IPS DF 4.7 (cell line): Measurements from ENCODE around the gene POTEJ.
"Not testable (repeated sequence)": the region's sequence is repeated elsewhere in the genome, so short reads cannot be mapped to it uniquely, and the experiment has no call there.

Experiments used
- DNase-seq: peaks from one replicate; pipeline ENCODE4 v3.0.0-alpha.2; 2013; ENCODE audit warnings: low spot score; ENCODE audit errors: extremely low read depth

Gene POTEJ

GRCh38 chr2:130611140-130611539, at the start of gene POTEJ:
POTEJ (plus strand) TSS chr2:130611440; CDS start chr2:130611533, 93 bp downstream.
- not testable (repeated sequence) for DNase-seq

DNA sequence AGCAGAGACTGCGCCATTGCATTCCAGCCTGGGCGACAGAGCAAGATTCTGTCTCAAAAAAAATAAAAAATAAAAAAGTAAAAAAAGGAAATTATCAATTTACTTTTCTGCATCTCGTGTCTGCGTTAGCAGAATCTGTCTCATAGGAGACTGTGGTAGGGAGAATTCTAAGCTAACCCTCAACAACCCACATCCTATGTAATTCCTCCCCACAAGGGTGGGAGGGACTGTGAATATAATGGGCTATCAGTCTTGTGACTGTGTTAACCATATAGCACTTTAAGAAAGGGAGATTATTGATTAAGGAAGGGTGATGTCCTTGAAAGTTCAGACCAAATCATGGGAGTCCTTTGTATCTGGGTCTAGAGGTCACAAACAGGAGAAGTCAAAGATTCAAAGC, 45.1 kb upstream of the POTEJ start:
- not testable (repeated sequence) for DNase-seq

- DNase-seq, result not testable (repeated sequence)
Measured at GRCh38 chr2:130571929-130572328, 39.3 kb upstream of the POTEJ start.

- not testable (repeated sequence) for DNase-seq
Measured at GRCh38 chr2:130574230-130574629, 37.0 kb upstream of the POTEJ start.

- DNase-seq, result not testable (repeated sequence)
Measured at GRCh38 chr2:130576209-130576784, 34.9 kb upstream of the POTEJ start.

GRCh38 chr2:130577559-130577958, 33.7 kb upstream of the POTEJ start:
- DNase-seq, result not testable (repeated sequence)

DNA sequence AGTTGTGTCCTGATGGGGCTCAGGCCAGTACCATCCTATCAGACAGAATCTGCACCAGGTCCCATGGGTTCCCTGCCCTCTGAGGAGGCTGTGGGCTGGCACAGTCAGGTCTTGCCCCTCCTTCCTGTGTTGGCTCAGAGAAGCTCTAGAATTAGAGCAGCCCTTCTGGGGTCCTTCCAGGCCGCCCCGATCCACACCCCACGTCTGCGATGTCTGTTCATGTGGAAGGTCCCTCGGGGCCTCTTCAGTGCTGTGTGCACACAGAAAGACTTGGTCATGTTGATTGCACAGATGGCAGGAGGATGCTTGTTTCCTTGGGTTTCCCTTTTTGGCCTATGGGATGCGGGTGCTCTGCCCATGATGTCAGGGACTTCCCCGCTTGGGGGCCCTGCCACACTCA, 32.1 kb upstream of the POTEJ start:
- DNase-seq, result not testable (repeated sequence)

DNA sequence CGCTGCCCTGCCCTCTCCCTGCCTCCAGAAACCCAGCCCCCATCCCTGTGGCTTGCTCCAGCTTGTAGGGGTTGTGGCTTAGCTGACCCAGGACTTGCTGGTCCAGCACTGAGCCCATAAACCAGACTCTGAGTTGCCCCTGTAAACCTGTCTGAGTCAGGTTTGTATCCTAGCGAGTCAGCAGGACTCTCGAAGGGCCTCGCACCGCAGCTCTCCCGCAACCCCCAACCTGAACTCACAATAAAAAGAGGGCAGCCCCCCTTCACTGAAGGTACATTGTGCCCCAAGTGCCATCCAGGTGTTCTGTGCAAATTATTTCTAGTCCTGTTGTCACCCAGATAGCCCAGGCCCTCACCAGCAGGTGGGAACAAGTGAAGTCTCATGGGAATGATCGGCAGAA, 29.7 kb upstream of the POTEJ start:
- not testable (repeated sequence) for DNase-seq

- not testable (repeated sequence) for DNase-seq
Measured at GRCh38 chr2:130582970-130583369, 28.3 kb upstream of the POTEJ start.

- not testable (repeated sequence) for DNase-seq
Measured at GRCh38 chr2:130583582-130583981, 27.7 kb upstream of the POTEJ start.

DNA sequence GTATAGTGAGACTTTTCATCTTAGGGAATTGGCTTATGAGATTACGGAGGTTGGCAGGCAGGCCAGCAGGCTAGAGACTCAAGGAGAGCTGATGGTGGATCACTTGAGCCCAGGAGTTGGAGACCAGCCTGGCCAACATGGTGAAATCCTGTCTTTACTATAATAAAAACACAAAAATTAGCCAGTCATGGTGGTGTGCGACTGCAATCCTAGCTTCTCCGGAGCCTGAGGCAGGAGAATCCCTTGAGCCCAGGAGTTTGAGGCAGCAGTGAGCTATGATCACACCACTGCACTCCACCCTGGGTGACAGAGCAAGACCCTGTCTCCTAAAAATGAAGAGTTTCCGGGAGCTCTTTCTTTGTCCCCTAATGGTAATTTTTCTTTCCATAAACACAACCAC, 26.5 kb upstream of the POTEJ start:
- DNase-seq, result not testable (repeated sequence)

GRCh38 chr2:130588688-130589458, 22.4 kb upstream of the POTEJ start:
- DNase-seq, result not testable (repeated sequence)

- not testable (repeated sequence) for DNase-seq
Measured at GRCh38 chr2:130590170-130590841, 20.9 kb upstream of the POTEJ start.

- not testable (repeated sequence) for DNase-seq
Measured at GRCh38 chr2:130590842-130591359, 20.3 kb upstream of the POTEJ start.

GRCh38 chr2:130592791-130593414, 18.3 kb upstream of the POTEJ start:
- not testable (repeated sequence) for DNase-seq

DNA sequence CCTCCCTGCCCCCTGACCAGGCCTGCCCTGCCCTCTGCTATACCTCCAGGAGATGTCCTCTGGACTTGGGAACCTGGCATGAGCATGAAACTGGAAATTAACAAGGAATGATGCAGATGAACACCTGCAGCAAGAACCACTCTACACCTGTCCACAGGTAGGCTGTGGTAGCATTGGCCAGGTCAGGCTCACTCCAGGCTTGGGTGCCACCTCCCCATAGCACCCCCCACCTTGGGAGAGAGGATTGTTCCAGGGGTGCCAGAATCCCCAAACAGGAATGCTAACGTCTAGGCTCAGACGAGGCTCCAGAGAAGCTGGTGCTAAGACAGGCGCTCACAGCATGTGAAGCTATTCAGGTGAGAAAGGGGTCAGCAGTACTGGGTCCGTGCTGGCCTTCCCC, 17.2 kb upstream of the POTEJ start:
- DNase-seq, result not testable (repeated sequence)

GRCh38 chr2:130596757-130597156, 14.5 kb upstream of the POTEJ start:
- DNase-seq, result not testable (repeated sequence)

GRCh38 chr2:130597994-130598393, 13.2 kb upstream of the POTEJ start:
- DNase-seq, result not testable (repeated sequence)

GRCh38 chr2:130598463-130598862, 12.8 kb upstream of the POTEJ start:
- not testable (repeated sequence) for DNase-seq

DNA sequence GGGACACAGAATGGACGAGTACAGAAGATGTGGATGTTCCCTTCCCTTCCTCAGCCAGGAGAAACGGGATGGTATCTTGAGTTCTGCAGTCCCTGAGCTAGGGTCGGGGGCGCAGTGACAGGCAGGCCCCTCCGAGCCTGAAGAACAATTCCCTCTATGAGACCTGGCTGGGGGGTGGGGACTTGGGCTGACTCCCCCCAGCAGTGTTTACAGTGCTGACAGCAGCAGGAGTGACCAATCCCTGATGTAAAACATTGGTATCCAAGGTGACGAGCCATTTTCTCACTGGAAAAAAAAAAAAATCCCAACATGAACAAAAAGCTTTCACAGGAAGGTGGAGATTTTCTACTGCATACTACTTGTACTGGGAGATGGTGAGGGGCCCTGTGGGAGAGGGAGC, 11.8 kb upstream of the POTEJ start, which contains the start of gene CFC1:
CFC1 (minus strand) TSS at position 183 of the 400 bp plus-strand sequence. CDS start 288 bp downstream, outside the sequence.
- DNase-seq, result not testable (repeated sequence)

DNA sequence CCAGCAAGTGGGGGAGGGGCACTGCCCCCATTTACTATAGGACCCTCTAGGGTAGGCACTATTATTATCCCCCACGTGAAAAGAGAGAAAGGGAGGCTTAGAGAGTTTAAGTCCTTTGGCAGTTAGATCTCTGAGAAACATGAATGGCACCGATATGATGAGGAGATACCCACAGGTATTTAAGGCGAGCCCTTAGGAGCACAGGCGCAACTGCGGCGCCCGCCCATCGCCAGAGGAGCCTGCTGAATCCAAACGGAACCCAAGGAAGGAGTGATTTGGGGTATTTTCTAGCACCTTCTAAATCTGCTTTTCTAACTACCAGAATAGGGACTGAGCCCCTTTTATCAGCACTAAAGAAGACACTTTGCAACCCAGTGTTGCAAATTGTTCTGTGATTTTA, 11.3 kb upstream of the POTEJ start:
- not testable (repeated sequence) for DNase-seq
